IMR-90 (cell line): Measurements from ENCODE around the gene SPPL2C.

ENCODE experiments used
- BHLHE40 ChIP-seq: fragments of 150-350 bp; IDR thresholded peaks from 2 replicates; pipeline ENCODE4 v1.6.1; 2016; ENCODE audit warnings: mild to moderate bottlenecking, low read depth, low read length
- CEBPB ChIP-seq: IDR thresholded peaks from 2 replicates; pipeline ENCODE4 v1.6.1; 2012; ENCODE audit warnings: low read depth, low read length, improper control_type of control experiment
- CHD1 ChIP-seq: IDR thresholded peaks from 2 replicates; pipeline ENCODE4 v1.6.1; 2012; ENCODE audit warnings: low read depth, low read length, improper control_type of control experiment
- ELK1 ChIP-seq: fragments of 150-350 bp; IDR thresholded peaks from 2 replicates; pipeline ENCODE4 v1.6.1; 2016; ENCODE audit warnings: low read depth, mild to moderate bottlenecking, low read length, moderate library complexity, borderline replicate concordance
- MAZ ChIP-seq: IDR thresholded peaks from 2 replicates; pipeline ENCODE4 v1.6.1; 2012; ENCODE audit warnings: low read depth, mild to moderate bottlenecking, low read length, improper control_type of control experiment, moderate library complexity, borderline replicate concordance
- MXI1 ChIP-seq: IDR thresholded peaks from 2 replicates; pipeline ENCODE4 v1.6.1; 2012; ENCODE audit warnings: low read depth, mild to moderate bottlenecking, low read length, moderate library complexity, borderline replicate concordance
- NFE2L2 ChIP-seq: fragments of 150-350 bp; IDR thresholded peaks from 2 replicates; pipeline ENCODE4 v1.6.1; 2016; ENCODE audit warnings: low read depth, mild to moderate bottlenecking, low read length
- POLR2A ChIP-seq: IDR thresholded peaks from 2 replicates; pipeline ENCODE4 v1.6.1; 2012; ENCODE audit warnings: mild to moderate bottlenecking, low read depth, low read length
- RAD21 ChIP-seq: IDR thresholded peaks from 2 replicates; pipeline ENCODE4 v1.6.1; 2012; ENCODE audit warnings: low read length, improper control_type of control experiment
- RFX5 ChIP-seq: IDR thresholded peaks from 2 replicates; pipeline ENCODE4 v1.8.0; 2012; ENCODE audit warnings: low read depth, mild to moderate bottlenecking, low read length, moderate library complexity
- SMC3 ChIP-seq: fragments of 150-350 bp; IDR thresholded peaks from 2 replicates; pipeline ENCODE4 v1.6.1; 2016; ENCODE audit warnings: low read depth, mild to moderate bottlenecking, antibody characterized with exemption, low read length, moderate library complexity
- USF2 ChIP-seq: fragments of 150-350 bp; IDR thresholded peaks from 2 replicates; pipeline ENCODE4 v1.6.1; 2017; ENCODE audit warnings: mild to moderate bottlenecking, antibody characterized with exemption, low read length, low read depth
- TF ChIP-seq, protein P1 (sequence below): conservative IDR thresholded peaks from 2 replicates; pipeline ENCODE4 v1.5.1; 2012; ENCODE audit warnings: mild to moderate bottlenecking, low read depth, low read length, improper control_type of control experiment

DNA sequence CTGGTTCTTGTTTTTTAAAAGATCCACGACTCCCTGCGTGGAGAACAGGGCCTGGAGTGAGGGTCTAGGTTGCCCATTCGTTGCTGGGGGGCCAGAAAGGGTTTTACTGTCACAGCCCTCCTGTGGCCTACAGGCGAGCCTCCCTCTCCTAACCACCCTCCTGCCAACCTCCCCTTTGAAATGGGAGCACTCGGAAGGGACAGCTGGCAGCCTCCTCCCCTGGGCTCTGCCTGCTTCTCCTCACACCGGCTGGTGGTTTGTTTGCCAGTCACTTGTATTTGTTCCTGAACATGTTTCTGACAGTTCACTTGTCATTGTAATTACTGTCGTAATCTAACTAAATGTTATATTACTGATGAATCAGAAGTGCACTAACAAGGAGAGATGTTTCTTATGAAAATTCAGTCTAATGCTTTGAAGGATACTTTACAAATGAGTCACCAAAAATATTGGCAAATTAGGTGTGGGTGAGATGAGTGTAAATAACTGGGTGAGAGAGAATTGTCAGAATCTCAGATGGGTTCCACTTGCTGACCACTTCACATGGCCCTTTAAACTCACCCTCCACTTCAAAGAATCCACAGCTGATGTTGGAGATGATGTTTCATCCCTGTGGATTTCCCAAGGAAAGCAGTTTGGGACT is 2.7 kb upstream of the SPPL2C start:
- TF ChIP-seq USF2: no peak
- TF ChIP-seq, protein P1, sequence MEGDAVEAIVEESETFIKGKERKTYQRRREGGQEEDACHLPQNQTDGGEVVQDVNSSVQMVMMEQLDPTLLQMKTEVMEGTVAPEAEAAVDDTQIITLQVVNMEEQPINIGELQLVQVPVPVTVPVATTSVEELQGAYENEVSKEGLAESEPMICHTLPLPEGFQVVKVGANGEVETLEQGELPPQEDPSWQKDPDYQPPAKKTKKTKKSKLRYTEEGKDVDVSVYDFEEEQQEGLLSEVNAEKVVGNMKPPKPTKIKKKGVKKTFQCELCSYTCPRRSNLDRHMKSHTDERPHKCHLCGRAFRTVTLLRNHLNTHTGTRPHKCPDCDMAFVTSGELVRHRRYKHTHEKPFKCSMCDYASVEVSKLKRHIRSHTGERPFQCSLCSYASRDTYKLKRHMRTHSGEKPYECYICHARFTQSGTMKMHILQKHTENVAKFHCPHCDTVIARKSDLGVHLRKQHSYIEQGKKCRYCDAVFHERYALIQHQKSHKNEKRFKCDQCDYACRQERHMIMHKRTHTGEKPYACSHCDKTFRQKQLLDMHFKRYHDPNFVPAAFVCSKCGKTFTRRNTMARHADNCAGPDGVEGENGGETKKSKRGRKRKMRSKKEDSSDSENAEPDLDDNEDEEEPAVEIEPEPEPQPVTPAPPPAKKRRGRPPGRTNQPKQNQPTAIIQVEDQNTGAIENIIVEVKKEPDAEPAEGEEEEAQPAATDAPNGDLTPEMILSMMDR: no peak
- no peak for TF ChIP-seq SMC3
- no peak for TF ChIP-seq POLR2A
- TF ChIP-seq NFE2L2: no peak
- no peak for TF ChIP-seq MXI1
- TF ChIP-seq RFX5: no peak
- no peak for TF ChIP-seq CHD1
- TF ChIP-seq CEBPB: no peak
- TF ChIP-seq ELK1: no peak
- no peak for TF ChIP-seq MAZ
- no peak for TF ChIP-seq BHLHE40
- no peak for TF ChIP-seq RAD21
